ENCODE data around the gene DNAI7. TPM values are rescaled to one million over a fixed set of nuclear protein-coding genes. Genes with fewer than 3 reads are reported as not detected.

Gene DNAI7
- total and polyA plus RNA-seq, 4 donors: 0.07 to 0.17 (median 0.14) TPM; not detected in 1

- Histone ChIP-seq H3K9ac (ENCODE audit: low read depth in 1 of 2, low read length in 2 of 2) (no peak overlapping the region), H3K4me3 (ENCODE audit: low read depth in 1 of 3, low read length in 3 of 3) (no peak overlapping the region), H3K36me3 (ENCODE audit: control insufficient read depth in 4 of 4, insufficient read depth in 3 of 4, low read depth in 1 of 4, low read length in 3 of 4) (peaks cover 0 to 4% (median 0%) of the 10 kb centered on the region in 4 donors), H3K27me3 (ENCODE audit: control insufficient read depth in 4 of 4, insufficient read depth in 4 of 4, low read length in 3 of 4) (no peaks in the 10 kb centered on the region), H3K9me3 (ENCODE audit: control insufficient read depth in 4 of 4, low read length in 3 of 4) (no peaks in the 10 kb centered on the region), H3K27ac (ENCODE audit: low read depth in 1 of 2, low read length in 2 of 2) (no peak overlapping the region), H3K4me1 (ENCODE audit: control insufficient read depth in 4 of 4, insufficient read depth in 4 of 4, low read length in 3 of 4) (peaks cover 0 to 3% (median 0%) of the 10 kb centered on the region in 4 donors)
- TF ChIP-seq HNF4A (conservative IDR thresholded peaks at IDR 0.05) (peak in 1 of 2 donors; percentile 25), SP1 (IDR thresholded peaks at IDR 0.05) (no peak), JUND (IDR thresholded peaks at IDR 0.05) (no peak), FOXA1 (IDR thresholded peaks at IDR 0.05) (no peak), TAF1 (conservative IDR thresholded peaks at IDR 0.05) (no peak), NR2F2 (IDR thresholded peaks at IDR 0.05) (no peak), ZBTB33 (IDR thresholded peaks at IDR 0.05) (no peak), EGR1 (IDR thresholded peaks at IDR 0.05; ENCODE audit: low read depth in 2 of 2) (no peak), YY1 (IDR thresholded peaks at IDR 0.05) (no peak), ATF3 (IDR thresholded peaks at IDR 0.05) (no peak), GABPA (IDR thresholded peaks at IDR 0.05 in 1 of 2, conservative IDR thresholded peaks at IDR 0.05 in 1 of 2) (no peak), RAD21 (IDR thresholded peaks at IDR 0.05) (peak; percentile 86 to 89), FOXA2 (IDR thresholded peaks at IDR 0.05) (no peak), HNF4G (IDR thresholded peaks at IDR 0.05) (no peak), RXRA (IDR thresholded peaks at IDR 0.05) (no peak)
- TF ChIP-seq, protein P1, sequence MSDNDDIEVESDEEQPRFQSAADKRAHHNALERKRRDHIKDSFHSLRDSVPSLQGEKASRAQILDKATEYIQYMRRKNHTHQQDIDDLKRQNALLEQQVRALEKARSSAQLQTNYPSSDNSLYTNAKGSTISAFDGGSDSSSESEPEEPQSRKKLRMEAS (IDR thresholded peaks at IDR 0.05): no peak
- TF ChIP-seq, protein P2, sequence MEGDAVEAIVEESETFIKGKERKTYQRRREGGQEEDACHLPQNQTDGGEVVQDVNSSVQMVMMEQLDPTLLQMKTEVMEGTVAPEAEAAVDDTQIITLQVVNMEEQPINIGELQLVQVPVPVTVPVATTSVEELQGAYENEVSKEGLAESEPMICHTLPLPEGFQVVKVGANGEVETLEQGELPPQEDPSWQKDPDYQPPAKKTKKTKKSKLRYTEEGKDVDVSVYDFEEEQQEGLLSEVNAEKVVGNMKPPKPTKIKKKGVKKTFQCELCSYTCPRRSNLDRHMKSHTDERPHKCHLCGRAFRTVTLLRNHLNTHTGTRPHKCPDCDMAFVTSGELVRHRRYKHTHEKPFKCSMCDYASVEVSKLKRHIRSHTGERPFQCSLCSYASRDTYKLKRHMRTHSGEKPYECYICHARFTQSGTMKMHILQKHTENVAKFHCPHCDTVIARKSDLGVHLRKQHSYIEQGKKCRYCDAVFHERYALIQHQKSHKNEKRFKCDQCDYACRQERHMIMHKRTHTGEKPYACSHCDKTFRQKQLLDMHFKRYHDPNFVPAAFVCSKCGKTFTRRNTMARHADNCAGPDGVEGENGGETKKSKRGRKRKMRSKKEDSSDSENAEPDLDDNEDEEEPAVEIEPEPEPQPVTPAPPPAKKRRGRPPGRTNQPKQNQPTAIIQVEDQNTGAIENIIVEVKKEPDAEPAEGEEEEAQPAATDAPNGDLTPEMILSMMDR (IDR thresholded peaks at IDR 0.05; ENCODE audit: low read depth, low read length, missing input control): peak; percentile 59
- TF ChIP-seq, protein P3, sequence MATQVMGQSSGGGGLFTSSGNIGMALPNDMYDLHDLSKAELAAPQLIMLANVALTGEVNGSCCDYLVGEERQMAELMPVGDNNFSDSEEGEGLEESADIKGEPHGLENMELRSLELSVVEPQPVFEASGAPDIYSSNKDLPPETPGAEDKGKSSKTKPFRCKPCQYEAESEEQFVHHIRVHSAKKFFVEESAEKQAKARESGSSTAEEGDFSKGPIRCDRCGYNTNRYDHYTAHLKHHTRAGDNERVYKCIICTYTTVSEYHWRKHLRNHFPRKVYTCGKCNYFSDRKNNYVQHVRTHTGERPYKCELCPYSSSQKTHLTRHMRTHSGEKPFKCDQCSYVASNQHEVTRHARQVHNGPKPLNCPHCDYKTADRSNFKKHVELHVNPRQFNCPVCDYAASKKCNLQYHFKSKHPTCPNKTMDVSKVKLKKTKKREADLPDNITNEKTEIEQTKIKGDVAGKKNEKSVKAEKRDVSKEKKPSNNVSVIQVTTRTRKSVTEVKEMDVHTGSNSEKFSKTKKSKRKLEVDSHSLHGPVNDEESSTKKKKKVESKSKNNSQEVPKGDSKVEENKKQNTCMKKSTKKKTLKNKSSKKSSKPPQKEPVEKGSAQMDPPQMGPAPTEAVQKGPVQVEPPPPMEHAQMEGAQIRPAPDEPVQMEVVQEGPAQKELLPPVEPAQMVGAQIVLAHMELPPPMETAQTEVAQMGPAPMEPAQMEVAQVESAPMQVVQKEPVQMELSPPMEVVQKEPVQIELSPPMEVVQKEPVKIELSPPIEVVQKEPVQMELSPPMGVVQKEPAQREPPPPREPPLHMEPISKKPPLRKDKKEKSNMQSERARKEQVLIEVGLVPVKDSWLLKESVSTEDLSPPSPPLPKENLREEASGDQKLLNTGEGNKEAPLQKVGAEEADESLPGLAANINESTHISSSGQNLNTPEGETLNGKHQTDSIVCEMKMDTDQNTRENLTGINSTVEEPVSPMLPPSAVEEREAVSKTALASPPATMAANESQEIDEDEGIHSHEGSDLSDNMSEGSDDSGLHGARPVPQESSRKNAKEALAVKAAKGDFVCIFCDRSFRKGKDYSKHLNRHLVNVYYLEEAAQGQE (IDR thresholded peaks at IDR 0.05): no peak
- DNase-seq (ENCODE audit: low spot score): no peak
- 30% methylated on average over 6 of the region's 6 CpGs for WGBS
These were observed 46.4 kb upstream of the DNAI7 start for GRCh38 chr12:25241167-25242020.

Data from liver (tissue), 9 donors.